GM18511 (cell line): ENCODE data around the gene NPPA.
A peak's percentile ranks its signal among the peaks of the same experiment; 100 is the strongest.
"Not testable (repeated sequence)": the region's sequence is repeated elsewhere in the genome, so short reads cannot be mapped to it uniquely, and the experiment has no call there.

Source experiments
- ATAC-seq: cut with Tn5 transposase; IDR thresholded peaks from one replicate; pipeline ENCODE4 v1.9.1; 2021; ENCODE audit warnings: mild to moderate bottlenecking, moderate library complexity; ENCODE audit not compliant: unreplicated experiment

NPPA gene

DNA sequence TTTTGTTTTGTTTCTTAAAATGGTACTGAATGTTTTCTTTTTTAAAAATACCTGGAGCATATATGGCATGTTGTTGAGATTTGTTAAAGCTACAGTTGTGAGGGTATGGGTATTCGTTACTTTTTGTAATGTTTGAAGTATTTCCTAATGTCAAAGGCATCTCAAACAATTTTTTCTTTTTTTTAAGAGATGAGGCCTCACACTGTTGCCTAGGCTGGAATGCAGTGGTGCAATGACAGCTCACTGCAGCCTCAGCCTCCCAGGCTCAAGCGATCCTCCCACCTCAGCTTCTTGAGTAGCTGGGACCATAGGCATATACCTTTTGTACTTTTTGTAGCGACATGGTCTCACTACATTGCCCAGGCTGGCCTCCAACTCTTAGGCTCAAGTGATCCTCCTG lies 25.5 kb downstream of the NPPA start:
- ATAC-seq, result no peak

DNA sequence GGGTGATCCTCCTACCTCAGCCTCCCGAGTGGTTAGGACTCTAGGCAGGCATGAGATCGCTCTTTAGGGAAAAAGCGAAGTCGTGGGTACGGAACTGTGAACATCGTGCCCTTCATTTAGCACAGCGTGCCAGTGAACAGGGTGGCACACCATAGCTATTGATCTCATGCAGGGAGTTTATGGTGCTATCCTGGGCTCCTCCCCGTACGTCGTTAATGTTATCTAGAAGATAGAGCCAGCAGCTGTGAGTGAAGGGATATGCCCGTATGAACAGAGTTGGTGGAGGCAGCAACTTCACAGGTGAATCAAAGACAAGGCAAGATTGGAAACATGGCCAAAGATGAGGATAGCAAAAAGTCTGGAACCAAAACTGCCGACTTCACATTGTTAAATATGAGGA lies 30.4 kb downstream of the NPPA start:
- ATAC-seq, result no peak

DNA sequence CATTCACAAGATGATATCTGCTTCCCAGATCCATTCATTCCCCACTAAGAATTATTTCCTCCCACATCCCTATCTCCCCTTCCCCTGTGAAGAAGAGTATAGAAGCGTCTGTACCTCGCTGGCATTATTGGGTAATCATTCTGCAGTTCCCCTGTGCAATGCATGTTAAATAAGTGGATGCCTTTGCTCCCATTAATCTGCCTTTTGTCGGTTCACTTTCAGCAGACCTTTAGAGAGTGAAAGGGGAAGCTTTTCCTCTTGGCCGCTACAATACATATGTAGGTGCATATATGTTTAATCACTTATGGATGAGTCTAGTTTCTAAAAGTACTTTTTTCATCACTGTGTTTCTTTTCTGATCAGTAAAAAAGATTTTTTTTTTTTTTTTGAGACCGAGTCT lies 34.6 kb downstream of the NPPA start:
- no peak for ATAC-seq

DNA sequence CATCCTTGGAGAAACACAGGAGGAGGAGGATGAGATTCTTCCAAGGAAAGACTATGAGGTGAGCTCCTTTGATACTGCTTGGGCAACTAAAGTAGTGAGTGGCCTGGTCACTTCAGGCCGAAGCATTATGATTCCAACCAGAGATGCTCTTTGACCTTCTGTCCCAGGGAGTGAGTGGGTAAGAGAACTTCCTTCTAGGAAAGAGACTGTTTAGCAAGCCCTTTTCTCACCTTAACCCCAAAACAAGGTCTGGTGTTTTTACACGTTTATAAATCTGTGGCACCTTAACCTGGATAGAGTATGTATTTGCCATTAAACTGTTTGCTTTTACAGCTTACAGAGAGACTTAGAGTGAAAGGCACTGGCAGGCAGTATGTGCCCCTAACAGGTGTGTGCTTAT lies 40.5 kb downstream of the NPPA start:
- no peak for ATAC-seq

DNA sequence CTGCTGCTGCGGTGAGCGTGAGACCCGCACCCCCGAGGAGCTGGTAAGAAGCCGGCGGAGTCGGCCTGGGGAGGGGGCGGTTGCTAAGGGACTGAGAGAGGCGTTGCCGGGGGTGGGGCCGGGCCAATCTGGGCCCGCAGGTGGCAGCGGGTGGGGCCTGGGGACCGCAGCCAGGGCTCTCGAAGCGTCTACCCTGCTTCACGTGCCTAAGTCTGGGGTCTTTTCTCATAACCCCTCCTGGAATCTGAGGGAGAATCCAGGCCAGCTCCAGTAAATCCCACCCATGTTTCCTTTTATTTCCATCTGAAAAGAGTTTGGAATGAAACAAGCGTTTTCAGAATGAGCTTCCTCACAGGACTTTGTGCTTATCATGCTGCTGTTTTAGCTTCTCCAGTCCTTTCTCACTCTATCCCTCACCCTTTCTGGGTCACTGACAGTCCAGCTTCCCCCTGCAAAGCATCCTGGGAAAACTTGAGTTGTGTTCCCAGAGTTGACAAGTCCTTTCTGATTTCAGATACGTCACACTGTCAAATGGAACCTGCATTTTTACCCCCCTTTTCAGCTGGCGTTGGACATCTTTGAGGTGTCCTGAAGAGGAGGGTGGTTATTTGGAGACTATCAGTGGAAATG lies 41.2 kb downstream of the NPPA start:
- ATAC-seq, result peak; percentile 43

DNA sequence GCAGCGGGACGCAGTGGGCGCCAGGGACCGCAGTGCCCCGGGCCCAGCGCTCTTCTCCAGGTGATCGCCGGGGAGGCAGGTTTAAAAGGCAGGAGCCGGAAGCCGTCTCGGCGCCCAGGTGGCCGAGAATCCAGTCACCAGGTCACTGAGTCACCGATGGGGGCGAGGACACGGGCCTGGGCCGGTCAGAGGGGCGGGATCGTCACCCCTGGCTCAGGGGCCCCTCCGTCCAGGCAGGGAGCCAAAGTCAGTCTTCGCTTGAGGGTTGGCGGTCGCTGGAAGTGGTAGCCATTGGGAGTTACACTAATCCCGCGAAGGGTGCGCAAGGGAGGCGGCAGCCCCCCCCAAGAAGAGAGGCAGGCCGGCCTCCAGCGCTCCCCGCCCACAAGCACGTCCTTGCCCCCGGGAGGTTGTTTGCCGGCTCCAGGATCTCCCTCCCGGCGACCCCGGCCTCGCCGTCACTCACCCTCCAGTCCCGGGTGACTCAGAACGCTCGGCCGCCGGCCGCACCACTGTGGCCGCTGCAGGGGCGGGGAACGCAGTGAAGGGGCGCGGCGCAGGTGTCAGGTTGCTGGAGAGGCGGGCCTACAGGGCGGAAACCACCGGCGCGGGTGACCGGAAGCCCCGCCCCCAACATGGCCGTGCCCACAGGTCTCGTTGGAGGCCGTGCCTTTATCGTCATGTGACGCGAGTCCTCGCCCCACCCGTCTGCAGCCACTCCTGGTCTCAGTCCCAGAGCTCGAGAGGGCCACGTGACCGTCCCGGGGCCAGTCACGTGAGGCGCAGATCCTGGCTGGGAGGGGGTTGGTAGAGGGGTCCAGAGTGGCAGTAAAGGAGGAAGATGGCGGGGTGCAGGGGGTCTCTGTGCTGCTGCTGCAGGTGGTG lies 41.9 kb downstream of the NPPA start, which contains the start of the genes CLCN6 and MTHFR:
CLCN6 (plus strand) TSS at position 770 of the 885 bp plus-strand sequence; CDS start at position 842, 72 bp downstream.
MTHFR (minus strand) TSS at position 543 of the 885 bp plus-strand sequence. CDS start 2,848 bp downstream, outside the sequence.
- ATAC-seq, result peak; percentile 79

DNA sequence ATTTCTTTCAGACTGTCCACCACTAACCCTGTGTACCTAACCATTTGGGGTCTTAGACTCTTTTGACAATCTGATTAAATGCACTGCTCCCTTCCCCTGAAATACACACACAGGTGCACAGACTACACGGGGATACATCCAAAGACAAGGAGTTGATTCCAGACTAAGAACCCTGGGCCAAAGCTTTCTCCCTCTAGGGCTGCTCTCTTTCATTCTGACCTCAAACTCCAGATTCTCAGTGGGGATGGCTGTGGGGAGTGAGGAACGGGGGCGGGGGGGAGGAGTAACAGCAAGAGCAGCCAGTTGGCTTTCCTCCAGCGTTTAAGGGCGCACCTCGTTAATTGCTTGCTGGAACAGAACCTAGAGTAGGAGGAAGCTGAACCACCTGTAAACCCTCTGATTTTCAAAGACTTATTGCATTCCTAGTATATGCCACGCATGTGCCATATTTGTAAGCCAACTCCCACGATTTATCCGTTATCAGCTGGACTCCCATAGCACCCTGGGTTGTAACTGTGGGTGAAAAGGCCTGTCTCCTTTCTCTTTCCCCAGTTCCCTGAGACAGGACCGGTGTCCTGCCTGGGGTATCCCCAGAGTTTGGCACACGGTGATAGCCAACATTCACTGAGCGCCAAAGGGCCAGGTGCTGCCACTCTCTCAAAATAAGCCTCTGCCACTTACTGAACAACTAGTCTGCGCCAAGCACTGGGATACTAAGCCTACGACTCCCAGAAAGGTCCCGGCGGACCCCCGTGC lies 42.7 kb downstream of the NPPA start:
- no peak for ATAC-seq

DNA sequence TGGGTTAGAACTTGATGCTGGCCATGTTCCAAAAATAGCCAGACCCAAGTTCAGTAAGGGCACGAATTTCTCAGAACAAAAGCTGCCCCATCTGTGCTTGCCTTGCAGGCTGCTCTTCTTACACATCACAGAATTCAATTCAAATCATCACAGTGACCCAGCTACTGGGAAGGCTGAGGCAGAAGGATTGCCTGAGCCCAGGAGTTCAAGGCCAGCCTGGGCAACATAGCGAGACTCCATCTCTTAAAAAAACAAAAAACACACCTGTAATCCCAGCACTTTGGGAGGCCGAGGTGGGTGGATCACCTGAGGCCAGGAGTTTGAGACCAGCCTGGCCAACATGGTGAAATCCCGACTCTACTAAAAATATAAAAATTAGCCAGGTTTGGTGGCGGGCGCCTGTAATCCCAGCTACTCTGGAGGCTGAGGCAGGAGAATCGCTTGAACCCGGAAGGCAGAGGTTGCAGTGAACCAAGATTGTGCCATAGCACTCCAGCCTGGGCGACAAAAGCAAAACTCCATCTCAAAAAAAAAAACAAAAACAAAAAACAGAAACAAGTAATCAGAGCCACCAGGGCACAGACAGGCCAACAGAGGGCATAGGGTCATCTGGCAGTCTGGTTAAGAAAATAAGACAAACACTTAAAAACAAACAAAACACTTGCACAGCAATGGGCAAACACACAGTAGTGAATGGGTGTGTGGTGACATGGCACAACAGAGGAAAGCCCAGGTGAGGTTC lies 43.5 kb downstream of the NPPA start:
- not testable (repeated sequence) for ATAC-seq

DNA sequence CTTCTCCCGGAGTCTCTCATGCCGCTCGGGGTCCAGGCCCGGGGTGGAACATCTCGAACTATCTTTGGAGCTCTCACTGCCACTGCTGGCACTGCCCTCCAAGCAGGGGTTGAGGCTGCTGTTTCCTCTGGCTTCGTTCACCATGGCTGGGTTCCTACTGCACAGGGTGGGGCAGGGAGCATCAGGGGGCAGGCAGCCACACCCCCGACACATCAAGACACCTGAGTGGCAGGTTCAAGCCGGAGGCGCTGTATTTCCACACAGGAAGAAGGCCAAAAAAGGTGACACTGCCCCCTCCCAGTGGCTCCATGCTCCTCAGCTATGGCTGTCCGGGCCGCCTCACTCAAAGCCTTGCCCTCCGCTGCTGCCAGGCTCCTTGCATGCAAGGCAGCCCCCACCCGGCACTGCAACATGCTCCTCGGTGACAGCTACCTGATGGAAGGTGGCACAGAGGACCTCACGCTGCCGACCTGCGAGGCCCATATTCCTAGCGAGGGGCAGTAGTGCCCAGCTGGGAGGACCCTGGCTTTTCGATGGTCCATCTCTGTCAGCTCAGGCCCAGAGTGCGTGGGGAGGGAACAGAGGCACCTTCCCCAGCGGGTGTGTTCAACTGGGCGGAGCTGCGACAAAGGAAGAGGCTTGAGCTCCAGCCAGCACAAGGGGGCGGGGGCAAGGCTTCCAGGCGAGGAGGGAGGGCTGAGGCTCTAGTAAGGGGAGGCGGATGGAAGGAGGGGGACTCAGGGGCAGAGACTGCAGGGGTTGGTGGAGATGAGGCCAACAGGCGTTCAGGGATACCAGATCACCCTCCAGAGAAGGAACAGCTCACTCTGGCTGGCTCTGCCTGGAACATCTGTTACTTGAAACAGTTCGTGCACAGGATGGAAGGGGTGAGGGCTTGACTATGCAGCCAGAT lies 44.4 kb downstream of the NPPA start:
- peak; percentile 33 for ATAC-seq

DNA sequence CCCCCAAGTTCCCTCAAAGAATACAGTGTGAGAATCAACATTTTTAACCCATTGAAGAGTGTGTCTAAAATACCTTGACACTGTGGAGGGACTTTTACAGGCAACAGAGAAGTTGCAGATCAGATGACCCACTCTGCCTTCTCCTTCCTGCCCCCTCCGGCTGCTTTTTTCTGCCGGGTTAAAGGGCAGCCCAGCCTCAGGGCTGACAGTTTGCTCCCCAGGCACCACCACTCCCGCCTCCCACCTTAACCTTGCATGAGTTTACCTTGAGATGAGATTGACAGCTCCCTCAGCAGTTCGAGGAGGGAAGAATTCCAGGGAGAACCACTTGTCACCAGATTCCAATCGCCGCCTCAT lies 45.0 kb downstream of the NPPA start:
- ATAC-seq, result no peak

DNA sequence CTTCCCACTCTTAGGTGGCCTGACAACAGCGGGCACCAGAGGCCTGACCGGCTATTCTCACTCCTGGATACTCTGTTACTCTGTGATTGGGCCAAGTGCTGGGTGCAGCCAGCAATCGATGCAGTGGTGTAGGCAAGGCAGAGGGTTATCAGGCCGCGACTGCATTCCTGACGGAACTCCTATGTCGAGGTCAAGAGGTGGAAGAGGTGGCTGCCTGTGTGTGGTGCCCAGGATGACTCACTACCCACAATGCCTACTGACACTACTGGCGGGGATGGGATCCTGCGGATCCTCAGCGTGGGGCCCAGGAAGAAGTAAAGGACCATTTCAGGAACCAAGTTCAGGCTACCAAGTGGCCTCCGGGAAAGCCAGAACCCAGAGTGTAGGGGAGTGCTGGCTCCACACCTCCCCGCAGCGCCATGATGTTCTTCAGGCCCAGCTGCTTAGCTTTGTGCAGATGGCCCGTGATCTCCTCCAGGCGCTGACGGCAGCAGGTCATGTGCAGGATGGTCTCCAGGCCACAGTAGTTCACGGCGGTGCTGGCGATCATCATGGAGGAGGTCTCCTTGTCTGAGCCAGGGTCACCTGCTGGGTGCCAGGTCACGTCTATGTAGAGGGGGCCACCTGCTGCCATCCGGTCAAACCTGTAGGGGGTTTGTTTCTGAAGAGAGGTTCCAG lies 46.7 kb downstream of the NPPA start:
- no peak for ATAC-seq

DNA sequence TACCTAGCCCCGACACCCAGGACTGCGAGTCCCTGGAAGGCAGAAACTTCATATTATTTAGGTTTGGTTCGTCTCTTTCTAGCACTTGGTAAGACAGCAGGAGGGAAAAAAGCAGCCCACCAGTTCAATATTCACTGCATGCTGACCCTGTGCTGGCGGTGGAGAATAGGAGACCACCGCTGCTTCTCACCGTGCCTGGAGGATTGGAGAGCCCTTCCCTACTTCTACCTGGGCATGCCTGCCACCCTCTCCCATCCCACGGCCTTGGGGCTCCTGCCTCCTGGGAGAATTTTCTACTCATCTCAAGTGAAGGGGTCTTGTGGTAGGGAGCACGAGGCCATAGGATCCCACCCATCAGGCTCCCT lies 47.2 kb downstream of the NPPA start:
- ATAC-seq, result no peak

DNA sequence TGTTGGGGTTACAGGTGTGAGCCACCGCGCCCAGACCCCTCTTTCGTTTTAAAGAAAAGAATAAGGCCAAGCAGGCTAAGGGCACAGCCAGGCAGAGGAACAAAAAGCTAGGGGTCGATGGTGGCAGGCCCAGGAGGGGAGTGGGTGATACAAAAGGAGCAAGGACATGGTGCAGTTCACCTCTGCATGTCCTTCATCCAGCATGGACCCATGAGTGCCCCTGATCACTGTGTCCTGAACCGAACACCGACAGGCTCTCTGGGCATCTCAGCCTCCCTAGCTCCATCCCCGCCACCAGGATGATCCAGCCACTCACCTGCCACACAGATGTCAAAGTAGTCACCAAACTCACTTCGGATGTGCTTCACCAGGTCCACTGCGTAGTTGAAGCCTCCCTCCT lies 47.7 kb downstream of the NPPA start:
- no peak for ATAC-seq

DNA sequence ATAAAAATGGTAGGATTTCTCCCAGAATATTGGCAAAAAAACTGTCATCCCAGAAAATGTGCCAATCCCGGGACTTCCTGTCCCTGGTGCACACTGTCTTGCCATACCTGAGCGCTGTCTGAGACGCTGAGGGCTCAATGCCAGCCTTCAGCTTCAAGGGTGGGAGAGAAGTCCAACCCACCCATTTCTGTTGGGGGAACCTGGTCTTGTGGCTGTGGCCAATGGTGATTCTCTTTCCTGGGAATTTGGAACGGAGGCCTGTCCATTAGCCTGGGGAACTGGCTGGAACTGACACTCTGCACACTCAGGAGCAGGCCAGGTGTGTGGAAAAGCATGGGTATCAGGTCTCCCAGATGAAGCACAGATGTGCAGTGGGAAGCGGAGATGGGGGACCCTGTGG lies 48.5 kb downstream of the NPPA start:
- no peak for ATAC-seq

DNA sequence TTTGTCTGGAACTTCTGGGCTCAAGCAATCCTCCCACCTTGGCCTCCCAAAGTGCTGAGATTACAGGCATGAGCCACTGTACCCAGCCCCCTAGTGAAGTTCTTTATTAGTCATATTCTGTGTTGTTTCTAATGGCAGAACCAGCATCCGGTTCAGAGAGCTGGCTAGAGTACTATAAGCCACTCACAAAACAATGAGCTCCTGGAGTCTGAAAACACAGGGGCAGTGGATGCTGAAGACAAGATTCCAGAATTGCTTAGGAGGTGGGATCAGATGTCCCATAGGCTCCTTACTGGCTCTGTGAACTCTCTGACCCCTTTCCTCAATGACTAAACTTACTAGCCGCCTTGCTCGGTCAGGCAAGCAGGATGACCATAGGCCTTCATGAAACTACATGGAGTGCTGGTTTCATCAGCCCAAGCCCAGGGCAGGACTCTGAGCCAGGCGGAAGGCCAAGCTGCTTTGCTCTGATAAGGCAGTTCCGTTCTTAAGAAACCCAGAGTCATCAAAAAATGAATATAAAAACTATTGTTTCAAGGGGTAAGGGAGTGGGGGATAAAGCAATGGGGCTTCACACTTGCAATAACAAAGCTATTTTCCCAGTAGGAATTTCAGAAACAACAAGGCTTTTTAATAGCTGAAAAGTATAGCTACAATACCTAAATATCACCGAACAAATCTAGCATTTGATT lies 49.9 kb downstream of the NPPA start:
- ATAC-seq, result no peak

DNA sequence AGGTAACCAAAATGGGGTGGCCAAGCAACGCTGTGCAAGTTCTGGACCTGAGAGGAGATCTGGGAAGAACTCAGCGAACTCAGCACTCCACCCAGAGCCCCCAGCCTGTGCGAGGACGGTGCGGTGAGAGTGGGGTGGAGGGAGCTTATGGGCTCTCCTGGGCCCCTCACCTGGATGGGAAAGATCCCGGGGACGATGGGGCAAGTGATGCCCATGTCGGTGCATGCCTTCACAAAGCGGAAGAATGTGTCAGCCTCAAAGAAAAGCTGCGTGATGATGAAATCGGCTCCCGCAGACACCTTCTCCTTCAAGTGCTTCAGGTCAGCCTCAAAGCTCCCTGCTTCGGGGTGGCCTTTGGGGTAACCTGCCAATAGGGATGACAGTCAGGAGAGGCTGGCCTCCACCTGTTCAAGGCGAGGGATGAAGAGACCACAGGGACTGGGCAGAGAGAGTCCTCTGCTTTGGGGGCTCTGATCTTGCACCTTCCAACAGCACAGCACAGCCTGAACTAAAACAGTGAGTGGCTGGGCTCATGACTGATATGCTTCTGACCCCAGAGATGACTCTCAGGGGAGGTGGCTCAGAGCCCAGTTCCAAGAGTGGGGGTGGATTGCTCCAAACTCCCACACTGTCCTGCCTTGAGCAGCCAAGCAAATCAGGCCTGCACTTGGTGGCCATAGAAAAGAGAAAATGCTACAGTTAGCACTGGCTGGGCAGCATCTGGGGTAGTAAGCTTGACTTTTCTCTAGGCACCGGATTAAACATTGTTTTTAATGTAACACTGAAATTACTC lies 51.4 kb downstream of the NPPA start:
- no peak for ATAC-seq
